NCI-H2227 (cell line): Measurements from ENCODE around the gene TFEB.
A peak's percentile ranks its signal among the peaks of the same experiment; 100 is the strongest.

Experiments used
- DNase-seq: peaks from one replicate; lab custom pipeline; 2025; ENCODE audit not compliant: unreplicated experiment; lab: John Stamatoyannopoulos, UW

Gene TFEB

GRCh38 chr6:41641352-41641925, 94.0 kb downstream of the TFEB start:
- no peak for DNase-seq

- DNase-seq = no peak
Observed at GRCh38 chr6:41640426-41640825, 95.0 kb downstream of the TFEB start.

- DNase-seq = no peak
Observed at GRCh38 chr6:41639809-41640371, 95.5 kb downstream of the TFEB start.

- peak; percentile 38 for DNase-seq
Observed at GRCh38 chr6:41638935-41639808, 96.2 kb downstream of the TFEB start.

- DNase-seq = peak; percentile 37
Observed at GRCh38 chr6:41638002-41638934, 97.1 kb downstream of the TFEB start, which contains the start of gene MDFI. MDFI (plus strand) TSS chr6:41638468; CDS start chr6:41638750, 282 bp downstream.

GRCh38 chr6:41637194-41638001, 98.0 kb downstream of the TFEB start:
- no peak for DNase-seq

GRCh38 chr6:41636833-41637193, 98.6 kb downstream of the TFEB start:
- no peak for DNase-seq

GRCh38 chr6:41635365-41635764, 100.0 kb downstream of the TFEB start:
- DNase-seq = no peak

GRCh38 chr6:41634657-41635056, 100.8 kb downstream of the TFEB start:
- no peak for DNase-seq
